Activated T-cell treated with anti-CD3 and anti-CD28 coated beads, Interleukin-2, amount 50 U/mL, for 1 hour (primary cell): ENCODE data around the gene KIF21A.
"Not testable (repeated sequence)": the region's sequence is repeated elsewhere in the genome, so short reads cannot be mapped to it uniquely, and the experiment has no call there.

Source experiments
- DNase-seq: peaks from one replicate; pipeline ENCODE4 v3.0.0-alpha.2; 2020

The KIF21A gene

GRCh38 chr12:39332661-39333175 is 110.2 kb downstream of the KIF21A start:
- DNase-seq, result no peak

GRCh38 chr12:39331539-39332261 is 111.2 kb downstream of the KIF21A start:
- no peak for DNase-seq

- DNase-seq, result no peak
These were observed 113.0 kb downstream of the KIF21A start for GRCh38 chr12:39329876-39330275.

GRCh38 chr12:39329018-39329417 is 113.9 kb downstream of the KIF21A start:
- DNase-seq, result no peak

- DNase-seq, result no peak
These were observed 115.0 kb downstream of the KIF21A start for GRCh38 chr12:39327965-39328364.

GRCh38 chr12:39327510-39327909 is 115.4 kb downstream of the KIF21A start:
- DNase-seq, result no peak

GRCh38 chr12:39319180-39319579 is 123.7 kb downstream of the KIF21A start:
- DNase-seq, result no peak

GRCh38 chr12:39314547-39314946 is 128.4 kb downstream of the KIF21A start:
- no peak for DNase-seq

- DNase-seq, result no peak
These were observed 133.4 kb downstream of the KIF21A start for GRCh38 chr12:39309516-39309915.

- no peak for DNase-seq
These were observed 141.5 kb downstream of the KIF21A start for GRCh38 chr12:39301422-39301821.

- DNase-seq, result no peak
These were observed 142.1 kb downstream of the KIF21A start for GRCh38 chr12:39300799-39301198.

GRCh38 chr12:39297891-39298290 is 145.0 kb downstream of the KIF21A start:
- DNase-seq, result no peak

- no peak for DNase-seq
These were observed 146.4 kb downstream of the KIF21A start for GRCh38 chr12:39296496-39296895.

- DNase-seq, result not testable (repeated sequence)
These were observed 147.3 kb downstream of the KIF21A start for GRCh38 chr12:39295593-39295992.

GRCh38 chr12:39294715-39295114 is 148.2 kb downstream of the KIF21A start:
- DNase-seq, result no peak

GRCh38 chr12:39292125-39292630 is 150.7 kb downstream of the KIF21A start:
- no peak for DNase-seq

GRCh38 chr12:39287817-39288216 is 155.1 kb downstream of the KIF21A start:
- DNase-seq, result no peak

GRCh38 chr12:39287409-39287808 is 155.5 kb downstream of the KIF21A start:
- no peak for DNase-seq

- DNase-seq, result no peak
These were observed 164.5 kb downstream of the KIF21A start for GRCh38 chr12:39278426-39278825.

GRCh38 chr12:39277416-39277815 is 165.5 kb downstream of the KIF21A start:
- no peak for DNase-seq

- DNase-seq, result no peak
These were observed 167.1 kb downstream of the KIF21A start for GRCh38 chr12:39275846-39276245.

GRCh38 chr12:39272871-39273655 is 169.9 kb downstream of the KIF21A start:
- no peak for DNase-seq

GRCh38 chr12:39269492-39269891 is 173.4 kb downstream of the KIF21A start:
- no peak for DNase-seq

- no peak for DNase-seq
These were observed 175.0 kb downstream of the KIF21A start for GRCh38 chr12:39267886-39268285.
